Measurements from ENCODE around the gene SOCS7. TPM values are rescaled to one million over a fixed set of nuclear protein-coding genes. Genes with fewer than 3 reads are reported as not detected.

SOCS7 gene
- total RNA-seq, 1 experiment from 2014 or later, result 83.6 TPM

DNA sequence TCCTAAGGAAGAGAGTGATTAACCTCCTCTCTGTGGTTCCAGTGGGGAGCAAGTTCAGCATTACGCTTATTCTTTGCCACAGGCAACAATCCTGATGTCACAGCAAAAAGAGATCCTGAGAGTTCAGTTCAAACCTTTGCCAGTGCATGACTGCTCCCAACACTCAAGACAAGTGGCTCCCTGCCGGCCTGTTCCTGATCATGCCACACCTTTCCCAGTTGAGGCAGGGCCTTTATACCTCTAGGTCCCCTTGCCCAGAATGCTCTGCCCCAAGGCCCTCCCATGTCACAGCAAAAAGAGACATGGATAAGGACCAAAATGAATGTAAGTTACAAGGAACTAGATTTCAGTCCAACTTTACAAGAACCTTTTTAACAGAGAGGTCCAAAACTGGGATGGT is 45.6 kb downstream of the SOCS7 start:
- intact Hi-C loops (cut with micrococcal nuclease; ENCODE audit: unreplicated experiment), result no loop called here
- BruUV-seq (replicated peaks), result no TSS peak
- no peaks in the 10 kb centered on the region for H3K4me1 Mint-ChIP-seq (ENCODE audit: low read depth, unreplicated experiment)
- no peak for DNase-seq
- CTCF ChIA-PET, result no interaction called here
- no peaks in the 10 kb centered on the region for H3K27me3 Mint-ChIP-seq (ENCODE audit: unreplicated experiment)
- H3K36me3 Mint-ChIP-seq (ENCODE audit: insufficient read depth, unreplicated experiment), result peaks cover 25% of the 10 kb centered on the region
- no peak overlapping the region for H3K27ac Mint-ChIP-seq (ENCODE audit: unreplicated experiment)
- TF ChIP-seq, protein P1, sequence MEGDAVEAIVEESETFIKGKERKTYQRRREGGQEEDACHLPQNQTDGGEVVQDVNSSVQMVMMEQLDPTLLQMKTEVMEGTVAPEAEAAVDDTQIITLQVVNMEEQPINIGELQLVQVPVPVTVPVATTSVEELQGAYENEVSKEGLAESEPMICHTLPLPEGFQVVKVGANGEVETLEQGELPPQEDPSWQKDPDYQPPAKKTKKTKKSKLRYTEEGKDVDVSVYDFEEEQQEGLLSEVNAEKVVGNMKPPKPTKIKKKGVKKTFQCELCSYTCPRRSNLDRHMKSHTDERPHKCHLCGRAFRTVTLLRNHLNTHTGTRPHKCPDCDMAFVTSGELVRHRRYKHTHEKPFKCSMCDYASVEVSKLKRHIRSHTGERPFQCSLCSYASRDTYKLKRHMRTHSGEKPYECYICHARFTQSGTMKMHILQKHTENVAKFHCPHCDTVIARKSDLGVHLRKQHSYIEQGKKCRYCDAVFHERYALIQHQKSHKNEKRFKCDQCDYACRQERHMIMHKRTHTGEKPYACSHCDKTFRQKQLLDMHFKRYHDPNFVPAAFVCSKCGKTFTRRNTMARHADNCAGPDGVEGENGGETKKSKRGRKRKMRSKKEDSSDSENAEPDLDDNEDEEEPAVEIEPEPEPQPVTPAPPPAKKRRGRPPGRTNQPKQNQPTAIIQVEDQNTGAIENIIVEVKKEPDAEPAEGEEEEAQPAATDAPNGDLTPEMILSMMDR (IDR thresholded peaks at IDR 0.05; ENCODE audit: unreplicated experiment), result no peak
- no peaks in the 10 kb centered on the region for H3K9me3 Mint-ChIP-seq (ENCODE audit: low read depth, unreplicated experiment)
- no peak overlapping the region for H3K4me3 Mint-ChIP-seq (ENCODE audit: low read depth, unreplicated experiment)

DNA sequence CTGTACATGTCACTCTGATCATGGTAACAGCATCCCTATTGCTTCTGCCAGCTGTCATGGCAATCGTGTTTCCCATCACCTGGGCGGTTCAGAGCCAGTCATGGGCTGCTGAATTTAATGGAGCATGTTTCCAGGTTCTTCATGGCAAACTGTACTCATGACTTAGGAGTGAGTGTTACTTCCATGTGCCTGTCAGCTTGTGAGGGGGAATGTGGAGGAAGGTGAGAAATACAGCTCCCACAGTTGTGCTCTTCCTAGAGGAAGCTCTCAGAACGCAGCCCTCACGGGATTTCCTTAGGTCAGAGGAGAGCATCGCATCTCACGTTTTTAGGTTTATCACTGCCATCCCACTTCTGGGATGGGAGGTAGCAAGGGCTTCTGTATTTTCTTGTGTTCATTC is 48.6 kb downstream of the SOCS7 start:
- CTCF ChIA-PET, result interaction anchor here (1.1 to 1.6 kb wide), 5 partner anchors 11 to 59 kb away, joined by 3 to 9 read pairs (median 4); no protein-coding TSS in a partner anchor
- Mint-ChIP-seq H3K4me1 (ENCODE audit: low read depth, unreplicated experiment) (no peaks in the 10 kb centered on the region), H3K27me3 (ENCODE audit: unreplicated experiment) (no peaks in the 10 kb centered on the region), H3K36me3 (ENCODE audit: insufficient read depth, unreplicated experiment) (peaks cover 30% of the 10 kb centered on the region), H3K4me3 (ENCODE audit: low read depth, unreplicated experiment) (no peak overlapping the region), H3K27ac (ENCODE audit: unreplicated experiment) (no peak overlapping the region), H3K9me3 (ENCODE audit: low read depth, unreplicated experiment) (no peaks in the 10 kb centered on the region)
- intact Hi-C loops (cut with micrococcal nuclease; ENCODE audit: unreplicated experiment), result no loop called here
- TF ChIP-seq, protein P1 (IDR thresholded peaks at IDR 0.05; ENCODE audit: unreplicated experiment), result no peak
- DNase-seq, result no peak
- BruUV-seq (replicated peaks), result no TSS peak

DNA sequence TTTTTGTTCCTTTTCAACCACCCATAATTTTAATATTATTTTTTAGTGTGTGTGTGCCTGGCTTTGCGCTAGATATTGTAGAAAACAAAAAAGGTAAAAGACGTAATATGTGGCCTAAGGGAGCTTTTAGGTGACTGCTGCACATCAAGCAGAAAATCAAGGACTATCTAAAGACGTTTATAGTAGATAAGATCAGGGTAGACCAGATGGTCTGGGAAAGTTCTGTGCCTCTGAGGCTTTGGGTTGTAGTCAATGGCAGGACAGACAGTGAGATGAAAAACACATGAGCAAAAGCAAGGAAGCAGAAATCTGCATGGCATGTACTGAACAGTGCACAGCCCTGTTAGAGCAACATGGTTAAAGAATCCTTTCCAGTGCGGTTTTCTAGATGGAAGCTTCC is 49.8 kb downstream of the SOCS7 start:
- H3K27ac Mint-ChIP-seq (ENCODE audit: unreplicated experiment), result no peak overlapping the region
- no peaks in the 10 kb centered on the region for H3K9me3 Mint-ChIP-seq (ENCODE audit: low read depth, unreplicated experiment)

DNA sequence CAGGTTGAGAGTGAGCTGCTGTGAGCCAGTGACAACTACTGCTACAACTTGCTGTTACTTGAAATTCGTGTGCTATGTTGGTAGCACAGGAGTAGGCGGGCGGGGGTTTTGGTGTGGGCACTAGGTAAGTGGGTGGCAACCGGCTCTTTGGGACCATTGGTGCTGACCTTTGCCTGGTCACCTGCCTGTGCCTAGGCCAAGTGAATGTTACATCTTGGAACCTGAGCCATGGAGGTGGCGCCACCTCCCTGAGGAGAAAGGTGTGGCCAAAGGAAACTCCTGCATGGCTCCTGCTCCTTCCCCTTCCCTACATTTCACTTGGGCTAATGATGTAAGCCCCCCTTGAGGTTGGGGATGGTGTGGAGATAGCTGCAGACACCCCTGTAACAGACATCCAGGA is 51.3 kb downstream of the SOCS7 start:
- no peak overlapping the region for H3K27ac Mint-ChIP-seq (ENCODE audit: unreplicated experiment)
- intact Hi-C loops (cut with micrococcal nuclease; ENCODE audit: unreplicated experiment), result no loop called here

More for the DNA sequence above, 49.8 kb downstream of the SOCS7 start:
- BruUV-seq (replicated peaks), result no TSS peak
- DNase-seq, result no peak
- Mint-ChIP-seq H3K4me3 (ENCODE audit: low read depth, unreplicated experiment) (no peak overlapping the region), H3K4me1 (ENCODE audit: low read depth, unreplicated experiment) (no peaks in the 10 kb centered on the region), H3K36me3 (ENCODE audit: insufficient read depth, unreplicated experiment) (peaks cover 25% of the 10 kb centered on the region), H3K27me3 (ENCODE audit: unreplicated experiment) (no peaks in the 10 kb centered on the region)
- intact Hi-C loops (cut with micrococcal nuclease; ENCODE audit: unreplicated experiment), result no loop called here
- TF ChIP-seq, protein P1 (IDR thresholded peaks at IDR 0.05; ENCODE audit: unreplicated experiment), result no peak
- CTCF ChIA-PET, result interaction anchor here (0.9 to 1.4 kb wide), 7 partner anchors 9 to 128 kb away, joined by 3 to 4 read pairs (median 3); no protein-coding TSS in a partner anchor

More for the DNA sequence above, 51.3 kb downstream of the SOCS7 start:
- no TSS peak for BruUV-seq (replicated peaks)
- DNase-seq, result no peak
- TF ChIP-seq, protein P1 (IDR thresholded peaks at IDR 0.05; ENCODE audit: unreplicated experiment), result peak; percentile 45
- CTCF ChIA-PET, result interaction anchor here (0.7 to 3.4 kb wide), 7 partner anchors 8 to 54 kb away, joined by 3 to 14 read pairs (median 3); partner anchors contain the start of gene SOCS7
- Mint-ChIP-seq H3K9me3 (ENCODE audit: low read depth, unreplicated experiment) (no peaks in the 10 kb centered on the region), H3K4me1 (ENCODE audit: low read depth, unreplicated experiment) (no peaks in the 10 kb centered on the region), H3K27me3 (ENCODE audit: unreplicated experiment) (no peaks in the 10 kb centered on the region), H3K36me3 (ENCODE audit: insufficient read depth, unreplicated experiment) (peaks cover 19% of the 10 kb centered on the region), H3K4me3 (ENCODE audit: low read depth, unreplicated experiment) (no peak overlapping the region)

Data from Calu3 (cell line).